Prostate gland (tissue), 2 donors: Measurements from ENCODE around the gene CLCN2.

ENCODE experiments used
- CTCF ChIP-seq, 4 experiments: fragments of 200-600 bp in 2 of 4; fragments of 450-650 bp in 2 of 4; sonication (generic) in 2 of 4; IDR thresholded peaks; 1 replicate in 3 of 4; 2 replicates in 1 of 4; pipeline ENCODE4 v1.5.1; 2016 to 2019; ENCODE audit warnings: antibody characterized with exemption in 4 of 4, mild to moderate bottlenecking in 2 of 4, moderate library complexity in 2 of 4
- POLR2A ChIP-seq: fragments of 450-650 bp; IDR thresholded peaks from one replicate; pipeline ENCODE4 v1.6.1; 2016; ENCODE audit warnings: antibody characterized with exemption, mild to moderate bottlenecking

DNA sequence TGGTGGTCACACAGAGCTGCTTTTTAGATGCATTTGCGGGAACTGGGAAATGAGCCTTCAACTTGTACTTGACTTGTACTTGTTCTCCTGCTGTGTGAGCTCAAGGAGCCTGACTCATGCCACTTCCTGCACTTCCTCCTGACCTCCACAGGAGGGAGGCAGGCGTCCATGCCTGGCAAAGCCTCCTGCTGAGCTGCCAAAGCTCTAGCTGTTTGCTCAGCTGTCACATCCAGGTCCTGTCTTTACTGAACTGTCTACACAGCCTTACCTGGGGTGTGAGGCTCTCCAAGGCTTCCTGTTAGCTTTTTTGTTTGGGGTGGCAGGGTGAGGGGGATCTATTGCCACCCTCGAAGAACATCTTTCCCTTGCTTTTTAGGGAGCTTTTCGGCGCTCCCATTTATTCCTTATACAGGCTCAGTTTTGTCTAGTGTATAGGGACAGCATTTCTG lies 10.2 kb upstream of the CLCN2 start:
- TF ChIP-seq POLR2A (no peak), CTCF (IDR thresholded peaks at IDR 0.05) (peak; percentile 67 to 97 (median 92))
